Breast epithelium (tissue), 4 donors: ENCODE results near the gene STIM1. TPM values are rescaled to one million over a fixed set of nuclear protein-coding genes. Genes with fewer than 3 reads are reported as not detected.

Source experiments
- DNase-seq, 2 donors: peaks; one replicate each; pipeline ENCODE4 v3.0.0-alpha.2; 2019; ENCODE audit warnings: low spot score in 2 of 2
- H3K27ac ChIP-seq, 2 donors: fragments of 200-600 bp; sonication (generic) in 1 of 2; one replicate each; pipeline ENCODE4 v1.5.1; 2016 to 2019; ENCODE audit warnings: mild to moderate bottlenecking in 1 of 2
- H3K27me3 ChIP-seq, 2 donors: fragments of 200-600 bp; sonication (generic) in 1 of 2; one replicate each; pipeline versions ENCODE4 v1.5.1 to v1.6.0; 2017 to 2019; ENCODE audit warnings: control low read depth in 1 of 2, mild to moderate bottlenecking in 1 of 2
- H3K36me3 ChIP-seq: fragments of 200-600 bp; one replicate; pipeline ENCODE4 v1.5.1; 2019
- H3K4me1 ChIP-seq, 2 donors: fragments of 200-600 bp; sonication (generic); one replicate each; pipeline ENCODE4 v1.5.1; 2016 to 2019; ENCODE audit warnings: control low read depth in 1 of 2
- H3K4me3 ChIP-seq, 3 donors: fragments of 200-600 bp; sonication (generic); 1 replicate in 2 of 3; 2 replicates in 1 of 3; pipeline ENCODE4 v1.5.1; 2016 to 2019; ENCODE audit warnings: mild to moderate bottlenecking in 3 of 3, moderate library complexity in 2 of 3
- H3K9me3 ChIP-seq, 2 donors: fragments of 200-600 bp; sonication (generic) in 1 of 2; one replicate each; pipeline ENCODE4 v1.5.1; 2016 to 2019; ENCODE audit warnings: control low read depth in 1 of 2
- CTCF ChIP-seq, 3 donors: fragments of 450-650 bp; IDR thresholded peaks; one replicate each; pipeline ENCODE4 v1.5.1; 2016 to 2017; ENCODE audit warnings: antibody characterized with exemption in 3 of 3, mild to moderate bottlenecking in 3 of 3, moderate library complexity in 3 of 3
- POLR2A ChIP-seq: fragments of 450-650 bp; IDR thresholded peaks from one replicate; pipeline ENCODE4 v1.6.1; 2016; ENCODE audit warnings: antibody characterized with exemption, mild to moderate bottlenecking, moderate library complexity
- POLR2AphosphoS5 ChIP-seq, 3 donors: sonication (generic); formaldehyde crosslinking; IDR thresholded peaks; one replicate each; pipeline ENCODE4 v1.6.1; 2017; ENCODE audit warnings: antibody characterized with exemption in 3 of 3
- intact Hi-C: fragments of 100-400 bp; cut with DNase I; formaldehyde crosslinking; loops from one replicate; pipeline ENCODE4 v1.15.1; 2023; ENCODE audit warnings: low total_unique reads
- total RNA-seq, 3 donors: library from RNA; depleted of rRNA; stranded (reverse); fragments of >200 nt; gene quantifications; one replicate each; pipeline ENCODE4 v1.1.0, GENCODE V29; 2016

The STIM1 gene
- total RNA-seq, 3 donors from 2014 or later = 44.2 to 68.2 (median 47.9) TPM

GRCh38 chr11:3981084-3981633, 125.7 kb downstream of the STIM1 start:
- intact Hi-C loops = no loop called here
- H3K9me3 ChIP-seq = no peaks in the 10 kb centered on the region
- H3K27me3 ChIP-seq = no peaks in the 10 kb centered on the region
- H3K36me3 ChIP-seq = no peaks in the 10 kb centered on the region
- H3K27ac ChIP-seq = peak overlapping the region in 1 of 2 donors; percentile 49
- H3K4me3 ChIP-seq = no peak overlapping the region
- TF ChIP-seq POLR2A (no peak), CTCF (IDR thresholded peaks at IDR 0.05) (no peak), POLR2AphosphoS5 (IDR thresholded peaks at IDR 0.05) (no peak)
- peaks cover 0 to 7% of the 10 kb centered on the region in 2 donors for H3K4me1 ChIP-seq
- no peak for DNase-seq

DNA sequence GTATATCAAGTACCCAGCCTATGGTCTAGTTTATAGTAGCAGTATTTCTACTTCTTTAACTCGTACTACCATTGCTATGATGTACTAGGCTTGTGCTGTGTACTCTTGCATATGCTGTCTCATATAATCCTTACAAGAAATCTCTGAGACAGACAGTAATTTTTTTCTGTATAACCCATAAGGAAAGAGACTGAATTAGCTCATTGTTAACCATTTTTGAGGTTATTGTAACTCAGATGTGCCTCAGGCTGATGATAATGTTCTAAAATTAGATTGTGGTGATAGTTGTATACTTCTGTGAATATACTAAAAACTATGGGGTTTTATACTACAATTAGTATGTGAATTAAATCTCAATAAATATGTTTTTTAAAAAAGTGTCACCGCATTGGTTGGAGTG, 127.0 kb downstream of the STIM1 start:
- DNase-seq = no peak
- TF ChIP-seq POLR2AphosphoS5 (IDR thresholded peaks at IDR 0.05) (no peak), POLR2A (no peak), CTCF (IDR thresholded peaks at IDR 0.05) (no peak)
- H3K36me3 ChIP-seq = no peaks in the 10 kb centered on the region
- H3K4me1 ChIP-seq = peaks cover 0 to 7% of the 10 kb centered on the region in 2 donors
- no peaks in the 10 kb centered on the region for H3K9me3 ChIP-seq
- H3K4me3 ChIP-seq = no peak overlapping the region
- intact Hi-C loops = no loop called here
- H3K27me3 ChIP-seq = no peaks in the 10 kb centered on the region
- no peak overlapping the region for H3K27ac ChIP-seq

DNA sequence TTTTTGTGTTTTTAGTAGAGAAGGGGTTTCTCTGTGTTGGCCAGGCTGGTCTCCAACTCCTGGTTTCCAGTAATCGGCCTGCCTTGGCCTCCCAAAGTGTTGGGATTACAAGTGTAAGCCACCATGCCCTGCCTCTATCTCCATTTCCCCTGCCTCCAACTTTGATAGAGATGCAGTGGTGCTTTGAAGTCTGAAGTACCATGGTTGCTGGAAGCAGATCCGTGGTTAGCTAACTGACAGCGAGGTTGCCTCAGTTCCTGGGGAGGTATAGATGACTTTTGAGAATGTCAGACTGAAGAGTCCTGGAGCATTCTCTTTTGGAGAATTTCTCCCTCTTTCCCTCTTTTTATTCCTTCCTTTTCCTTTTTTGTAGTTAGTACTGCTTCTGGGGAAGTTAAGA, 127.6 kb downstream of the STIM1 start:
- Histone ChIP-seq H3K36me3 (no peaks in the 10 kb centered on the region), H3K4me1 (peaks cover 0 to 7% of the 10 kb centered on the region in 2 donors), H3K27me3 (no peaks in the 10 kb centered on the region), H3K27ac (no peak overlapping the region), H3K4me3 (no peak overlapping the region), H3K9me3 (no peaks in the 10 kb centered on the region)
- intact Hi-C loops = no loop called here
- DNase-seq = no peak
- TF ChIP-seq POLR2A = no peak
- no peak for TF ChIP-seq POLR2AphosphoS5 (IDR thresholded peaks at IDR 0.05)
- TF ChIP-seq CTCF (IDR thresholded peaks at IDR 0.05) = no peak

DNA sequence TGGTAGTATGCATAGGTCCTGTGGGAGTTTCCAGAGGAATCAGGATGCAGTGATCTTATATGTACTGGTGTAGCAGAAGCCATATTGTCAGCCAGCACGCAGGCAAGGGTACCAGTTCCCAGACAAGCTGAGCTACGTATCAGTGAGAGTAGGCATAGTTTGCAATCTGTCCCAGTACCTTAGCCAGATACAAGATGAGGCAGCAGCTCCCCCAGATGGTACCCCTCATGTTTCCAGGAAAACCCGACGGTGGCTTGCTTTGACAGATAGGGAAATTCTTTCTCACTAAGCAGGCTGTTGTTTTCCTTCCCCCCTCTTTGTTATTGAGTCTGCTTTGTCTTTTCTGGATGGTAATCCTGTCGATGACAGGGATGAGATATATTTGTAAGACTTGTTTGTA, 129.4 kb downstream of the STIM1 start:
- no peaks in the 10 kb centered on the region for H3K9me3 ChIP-seq
- TF ChIP-seq POLR2A (no peak), POLR2AphosphoS5 (IDR thresholded peaks at IDR 0.05) (no peak), CTCF (IDR thresholded peaks at IDR 0.05) (no peak)
- H3K27ac ChIP-seq = no peak overlapping the region
- intact Hi-C loops = no loop called here
- H3K27me3 ChIP-seq = no peaks in the 10 kb centered on the region
- DNase-seq = no peak
- peaks cover 0 to 7% of the 10 kb centered on the region in 2 donors for H3K4me1 ChIP-seq
- no peaks in the 10 kb centered on the region for H3K36me3 ChIP-seq
- H3K4me3 ChIP-seq = no peak overlapping the region

DNA sequence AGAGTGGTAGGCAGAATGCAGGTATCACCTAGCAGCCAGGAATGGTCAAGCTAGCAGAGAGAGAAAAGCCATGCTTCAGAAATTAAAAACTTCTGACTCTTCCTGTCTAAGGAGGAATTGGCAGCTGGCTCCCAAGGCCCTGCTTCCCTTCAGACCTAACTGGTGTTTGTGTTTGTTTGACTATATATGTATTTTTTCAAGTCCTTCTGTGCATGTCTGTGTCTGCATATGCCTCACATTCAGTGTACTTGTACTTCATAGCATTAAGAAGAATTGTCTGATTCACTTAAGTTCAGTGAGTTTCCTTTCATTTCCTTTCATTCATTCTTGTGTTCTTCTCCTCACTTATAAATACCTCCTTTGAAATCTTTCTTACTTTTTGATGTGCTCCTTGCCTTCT, 130.2 kb downstream of the STIM1 start:
- Histone ChIP-seq H3K27ac (no peak overlapping the region), H3K9me3 (no peaks in the 10 kb centered on the region), H3K4me3 (no peak overlapping the region), H3K27me3 (no peaks in the 10 kb centered on the region), H3K36me3 (no peaks in the 10 kb centered on the region), H3K4me1 (peaks cover 0 to 7% of the 10 kb centered on the region in 2 donors)
- DNase-seq = no peak
- intact Hi-C loops = no loop called here
- TF ChIP-seq POLR2A (no peak), POLR2AphosphoS5 (IDR thresholded peaks at IDR 0.05) (no peak), CTCF (IDR thresholded peaks at IDR 0.05) (no peak)
